H1 (cell line): ENCODE data around the gene RAB11FIP5. TPM values are rescaled to one million over a fixed set of nuclear protein-coding genes. Genes with fewer than 3 reads are reported as not detected.
A peak's percentile ranks its signal among the peaks of the same experiment; 100 is the strongest.

Experiments
- BACH1 ChIP-seq: IDR thresholded peaks from 2 replicates; pipeline ENCODE4 v1.6.1; 2012; ENCODE audit warnings: low read length, improper control_type of control experiment
- CEBPB ChIP-seq: IDR thresholded peaks from 2 replicates; pipeline ENCODE4 v1.6.1; 2012; ENCODE audit warnings: low read depth, low read length
- CHD2 ChIP-seq: IDR thresholded peaks from 2 replicates; pipeline ENCODE4 v1.6.1; 2012; ENCODE audit warnings: low read length, improper control_type of control experiment
- EZH2 ChIP-seq: fragments of 200-600 bp; sonication (generic); IDR thresholded peaks from 2 replicates; pipeline ENCODE4 v1.7.1; 2012; ENCODE audit warnings: low read depth, mild to moderate bottlenecking, moderate library complexity, low read length, inconsistent platforms; ENCODE audit not compliant: severe bottlenecking
- HDAC2 ChIP-seq, 2 experiments: fragments of 300-600 bp in 1 of 2; sonication (generic) in 1 of 2; IDR thresholded peaks; 2 replicates each; pipeline ENCODE4 v1.6.1; 2011 to 2012; ENCODE audit warnings: low read depth in 2 of 2, low read length in 2 of 2, mild to moderate bottlenecking in 2 of 2, moderate library complexity in 2 of 2, borderline replicate concordance in 1 of 2, inconsistent platforms in 1 of 2
- JUN ChIP-seq: IDR thresholded peaks from 2 replicates; pipeline ENCODE4 v1.6.1; 2011; ENCODE audit warnings: low read depth, mild to moderate bottlenecking, improper control_type of control experiment, low read length
- PHF8 ChIP-seq: fragments of 200-600 bp; sonication (generic); conservative IDR thresholded peaks from 2 replicates; pipeline ENCODE4 v1.7.1; 2012; ENCODE audit warnings: low read depth, mild to moderate bottlenecking, inconsistent platforms, low read length, moderate library complexity
- RAD21 ChIP-seq, 2 experiments: IDR thresholded peaks in 1 of 2; conservative IDR thresholded peaks in 1 of 2; 2 replicates each; pipeline ENCODE4 v1.6.1; 2011; ENCODE audit warnings: low read depth in 2 of 2, low read length in 2 of 2, improper control_type of control experiment in 1 of 2, inconsistent platforms in 1 of 2, mild to moderate bottlenecking in 1 of 2, moderate library complexity in 1 of 2
- RBBP5 ChIP-seq: IDR thresholded peaks from 2 replicates; pipeline ENCODE4 v1.7.1; 2012; ENCODE audit warnings: low read depth, mild to moderate bottlenecking, inconsistent platforms, low read length, moderate library complexity, borderline replicate concordance
- SAP30 ChIP-seq: fragments of 300-600 bp; sonication (generic); IDR thresholded peaks from 2 replicates; pipeline ENCODE4 v1.7.1; 2012; ENCODE audit warnings: low read length, moderate library complexity, mild to moderate bottlenecking, inconsistent platforms; ENCODE audit not compliant: insufficient read depth, insufficient replicate concordance
- SIRT6 ChIP-seq: IDR thresholded peaks from one replicate; pipeline ENCODE4 v1.7.1; 2012; ENCODE audit warnings: low read length, inconsistent platforms
- SIX5 ChIP-seq: IDR thresholded peaks from 2 replicates; pipeline ENCODE4 v1.6.1; 2011; ENCODE audit warnings: mild to moderate bottlenecking, low read depth, low read length
- SP2 ChIP-seq: IDR thresholded peaks from 2 replicates; pipeline ENCODE4 v1.6.1; 2012; ENCODE audit warnings: mild to moderate bottlenecking, low read length, inconsistent platforms
- TAF1 ChIP-seq: IDR thresholded peaks from 2 replicates; pipeline ENCODE4 v1.6.1; 2011; ENCODE audit warnings: mild to moderate bottlenecking, low read depth, low read length
- TBP ChIP-seq: IDR thresholded peaks from 2 replicates; pipeline ENCODE4 v1.6.1; 2011; ENCODE audit warnings: low read depth, low read length, improper control_type of control experiment
- TEAD4 ChIP-seq: IDR thresholded peaks from 2 replicates; pipeline ENCODE4 v1.6.1; 2012; ENCODE audit warnings: low read depth, low read length, inconsistent platforms, mixed read lengths
- polyA plus RNA-seq, 7 experiments: library from polyadenylated mRNA; depleted of rRNA in 3 of 7; stranded (reverse) in 5 of 7; unstranded in 2 of 7; fragments of >200 nt in 5 of 7; fragments of 200-250 nt in 2 of 7; gene quantifications; 1 replicate in 5 of 7; 2 replicates in 1 of 7; 4 replicates in 1 of 7; pipeline versions ENCODE4 v1.2.1 to v1.2.3, GENCODE V29; 2011 to 2013; ENCODE audit warnings: missing spikeins in 2 of 7, mixed read lengths in 2 of 7
- total RNA-seq: library from RNA; stranded (reverse); fragmentation: NEBNext Ultra II Directional; extraction: Animal tissue kit (Norgen Biotek cat#: 25700); gene quantifications from 2 replicates; pipeline ENCODE4 v1.2.1, GENCODE V29; 2021
- TF ChIP-seq, protein P1 (sequence below): IDR thresholded peaks from 2 replicates; pipeline ENCODE4 v1.6.1; 2011; ENCODE audit warnings: low read depth, mild to moderate bottlenecking, low read length; ENCODE audit not compliant: insufficient read depth
- TF ChIP-seq, protein P2 (sequence below), 3 experiments: IDR thresholded peaks; 1 replicate in 2 of 3; 2 replicates in 1 of 3; pipeline versions ENCODE4 v1.5.1 to v1.6.1; 2011; ENCODE audit warnings: low read length in 3 of 3, mild to moderate bottlenecking in 3 of 3, inconsistent platforms in 2 of 3, low read depth in 1 of 3, moderate library complexity in 1 of 3; ENCODE audit not compliant: insufficient read depth in 1 of 3; ENCODE audit errors: control extremely low read depth in 1 of 3
- TF ChIP-seq, protein P3 (sequence below): IDR thresholded peaks from 2 replicates; pipeline ENCODE4 v1.6.1; 2012; ENCODE audit warnings: inconsistent platforms
- TF ChIP-seq, protein P4 (sequence below): IDR thresholded peaks from 2 replicates; pipeline ENCODE4 v1.6.1; 2012; ENCODE audit warnings: inconsistent platforms

The RAB11FIP5 gene
- total and polyA plus RNA-seq, 2 of the 8 experiments (the other 6 are each of a cell fraction or from before 2014, with no cell fraction given): 6.3 to 17.0 TPM

DNA sequence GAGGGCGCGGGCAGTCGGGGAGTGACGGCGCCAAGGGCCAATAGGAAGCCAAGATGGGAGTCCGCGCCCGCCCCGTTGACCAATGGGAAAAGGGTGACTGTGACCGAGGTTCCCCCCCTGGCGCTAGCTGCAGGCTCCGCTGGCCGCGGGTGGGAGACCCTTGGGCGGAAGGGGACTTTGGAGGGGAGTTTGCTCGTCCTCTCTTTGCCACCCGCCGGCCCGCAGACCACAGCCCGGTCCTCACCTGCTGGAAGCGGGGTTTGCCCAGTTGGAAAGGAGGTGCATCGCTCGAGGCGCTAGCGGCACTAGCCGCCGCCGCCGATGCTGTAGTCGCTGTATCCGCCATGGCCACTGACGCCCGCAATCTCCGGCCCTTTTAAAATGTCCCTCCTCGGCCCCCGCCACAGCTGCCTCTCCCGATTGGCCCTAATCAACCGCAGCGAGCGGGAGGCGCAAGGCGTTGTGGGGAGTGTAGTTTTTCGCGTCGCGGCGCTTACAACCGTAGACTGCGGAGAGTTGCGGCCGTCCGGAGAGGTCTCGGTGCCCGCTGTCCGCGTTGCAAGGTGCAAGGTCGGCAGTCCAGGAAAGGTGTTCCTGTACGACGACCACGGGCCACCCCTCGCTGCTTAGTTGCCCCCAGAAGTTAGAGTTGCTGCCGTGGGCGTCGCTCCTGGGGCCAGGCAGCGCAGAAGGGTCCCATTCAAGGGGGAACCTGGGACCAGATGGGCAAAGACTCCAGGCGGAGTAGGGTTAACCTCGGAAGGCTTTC lies 41.2 kb downstream of the RAB11FIP5 start, which contains the start of gene SFXN5 (continued):
- TF ChIP-seq, protein P1, sequence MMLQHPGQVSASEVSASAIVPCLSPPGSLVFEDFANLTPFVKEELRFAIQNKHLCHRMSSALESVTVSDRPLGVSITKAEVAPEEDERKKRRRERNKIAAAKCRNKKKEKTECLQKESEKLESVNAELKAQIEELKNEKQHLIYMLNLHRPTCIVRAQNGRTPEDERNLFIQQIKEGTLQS: no peak
- TF ChIP-seq RAD21 (IDR thresholded peaks at IDR 0.05 in 1 of 2, conservative IDR thresholded peaks at IDR 0.05 in 1 of 2; ENCODE audit: low read depth in 2 of 2, low read length in 2 of 2) (no peak), RBBP5 (peak; percentile 23; the same call in 1 of the 2 replicates), CEBPB (no peak), PHF8 (peak; percentile 92), CHD2 (peak; percentile 93), TEAD4 (no peak), EZH2 (no peak), BACH1 (no peak), SP2 (peak; percentile 89), SAP30 (no peak), TAF1 (peak; percentile 85), SIRT6 (no peak), TBP (peak; percentile 86), JUN (no peak), HDAC2 (IDR thresholded peaks at IDR 0.05; ENCODE audit: borderline replicate concordance in 1 of 2, low read depth in 2 of 2, low read length in 2 of 2) (no peak), SIX5 (peak; percentile 72)
- TF ChIP-seq, protein P2, sequence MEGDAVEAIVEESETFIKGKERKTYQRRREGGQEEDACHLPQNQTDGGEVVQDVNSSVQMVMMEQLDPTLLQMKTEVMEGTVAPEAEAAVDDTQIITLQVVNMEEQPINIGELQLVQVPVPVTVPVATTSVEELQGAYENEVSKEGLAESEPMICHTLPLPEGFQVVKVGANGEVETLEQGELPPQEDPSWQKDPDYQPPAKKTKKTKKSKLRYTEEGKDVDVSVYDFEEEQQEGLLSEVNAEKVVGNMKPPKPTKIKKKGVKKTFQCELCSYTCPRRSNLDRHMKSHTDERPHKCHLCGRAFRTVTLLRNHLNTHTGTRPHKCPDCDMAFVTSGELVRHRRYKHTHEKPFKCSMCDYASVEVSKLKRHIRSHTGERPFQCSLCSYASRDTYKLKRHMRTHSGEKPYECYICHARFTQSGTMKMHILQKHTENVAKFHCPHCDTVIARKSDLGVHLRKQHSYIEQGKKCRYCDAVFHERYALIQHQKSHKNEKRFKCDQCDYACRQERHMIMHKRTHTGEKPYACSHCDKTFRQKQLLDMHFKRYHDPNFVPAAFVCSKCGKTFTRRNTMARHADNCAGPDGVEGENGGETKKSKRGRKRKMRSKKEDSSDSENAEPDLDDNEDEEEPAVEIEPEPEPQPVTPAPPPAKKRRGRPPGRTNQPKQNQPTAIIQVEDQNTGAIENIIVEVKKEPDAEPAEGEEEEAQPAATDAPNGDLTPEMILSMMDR (IDR thresholded peaks at IDR 0.05; ENCODE audit: control extremely low read depth in 1 of 3, insufficient read depth in 1 of 3, low read depth in 1 of 3, low read length in 3 of 3): no peak
- TF ChIP-seq, protein P3, sequence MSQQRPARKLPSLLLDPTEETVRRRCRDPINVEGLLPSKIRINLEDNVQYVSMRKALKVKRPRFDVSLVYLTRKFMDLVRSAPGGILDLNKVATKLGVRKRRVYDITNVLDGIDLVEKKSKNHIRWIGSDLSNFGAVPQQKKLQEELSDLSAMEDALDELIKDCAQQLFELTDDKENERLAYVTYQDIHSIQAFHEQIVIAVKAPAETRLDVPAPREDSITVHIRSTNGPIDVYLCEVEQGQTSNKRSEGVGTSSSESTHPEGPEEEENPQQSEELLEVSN: peak; percentile 14; the same call in 1 of the 2 replicates
- TF ChIP-seq, protein P4, sequence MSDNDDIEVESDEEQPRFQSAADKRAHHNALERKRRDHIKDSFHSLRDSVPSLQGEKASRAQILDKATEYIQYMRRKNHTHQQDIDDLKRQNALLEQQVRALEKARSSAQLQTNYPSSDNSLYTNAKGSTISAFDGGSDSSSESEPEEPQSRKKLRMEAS: 0 out of 2 replicates have a peak, but pooled peaks have one; percentile 12
